Smooth muscle cell of the coronary artery (primary cell): ENCODE results near the gene TVP23A. TPM values are rescaled to one million over a fixed set of nuclear protein-coding genes. Genes with fewer than 3 reads are reported as not detected.

Experiments used
- total RNA-seq: library from RNA; depleted of rRNA; stranded (reverse); fragments of >200 nt; gene quantifications from 2 replicates; pipeline ENCODE4 v1.2.3, GENCODE V29; 2014; ENCODE audit warnings: low replicate concordance

The TVP23A gene
- total RNA-seq: not detected in 2 replicates

GRCh38 chr16:10817963-10818941 lies at the start of gene TVP23A:
TSS of gene TVP23A (minus strand) at chr16:10818794. CDS start at chr16:10818493, 301 bp downstream.

GRCh38 chr16:10743610-10744369 lies 74.8 kb downstream of the TVP23A start, which contains the start of gene NUBP1:
TSS of gene NUBP1 (plus strand) at chr16:10743842. CDS start at chr16:10743864, 22 bp downstream.

Other genes starting within 250 kb of the TVP23A start
- gene EMP2, start 238.2 kb downstream of the TVP23A start, total RNA-seq: 10.9 and 11.6 TPM in 2 replicates
- not detected in 2 replicates for gene TEKT5, start 123.9 kb downstream of the TVP23A start, total RNA-seq
- gene NUBP1, start 75.0 kb downstream of the TVP23A start, total RNA-seq: 17.8 and 20.1 TPM in 2 replicates
- gene CIITA, start 58.4 kb upstream of the TVP23A start, total RNA-seq: 0.08 and 0.12 TPM in 2 replicates
- gene DEXI, start 123.7 kb upstream of the TVP23A start, total RNA-seq: 43.2 and 79.0 TPM in 2 replicates
- 15.9 and 33.8 TPM in 2 replicates for gene CLEC16A, start 125.8 kb upstream of the TVP23A start, total RNA-seq